OCI-LY3 (cell line): ENCODE results near the gene LSMEM2.

Experiments used
- EZH2phosphoT487 ChIP-seq: fragments of 200-600 bp; shearing (Covaris generic); IDR thresholded peaks from 2 replicates; pipeline ENCODE4 v1.6.1; 2018; ENCODE audit warnings: antibody characterized with exemption, mixed run types, low read depth
- TF ChIP-seq, protein P1 (sequence below): fragments of 200-600, 300-600 bp; sonication (generic); IDR thresholded peaks from 2 replicates; pipeline ENCODE4 v1.5.1; 2014; ENCODE audit warnings: antibody characterized with exemption, low read length, low read depth

DNA sequence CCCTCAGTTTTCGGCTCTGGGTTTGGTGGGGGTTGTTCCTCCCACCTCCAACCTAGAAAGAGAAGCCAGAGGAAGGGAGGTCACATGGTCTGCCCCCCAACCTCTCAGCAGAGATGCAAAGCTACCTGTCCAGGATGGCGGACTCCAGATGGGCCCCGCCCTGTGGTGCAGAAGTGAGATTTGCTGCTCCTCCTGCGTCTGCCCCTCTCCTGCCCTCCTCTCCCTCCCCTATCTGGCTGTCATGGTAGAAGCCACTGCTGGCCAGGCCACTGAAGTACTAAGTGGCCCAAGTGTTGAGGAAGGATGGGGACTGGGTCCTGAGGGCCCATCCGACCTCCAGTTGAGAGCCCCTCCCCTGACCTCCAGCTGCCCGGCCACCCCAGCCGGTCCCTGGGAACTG lies 12.1 kb upstream of the LSMEM2 start:
- TF ChIP-seq, protein P1, sequence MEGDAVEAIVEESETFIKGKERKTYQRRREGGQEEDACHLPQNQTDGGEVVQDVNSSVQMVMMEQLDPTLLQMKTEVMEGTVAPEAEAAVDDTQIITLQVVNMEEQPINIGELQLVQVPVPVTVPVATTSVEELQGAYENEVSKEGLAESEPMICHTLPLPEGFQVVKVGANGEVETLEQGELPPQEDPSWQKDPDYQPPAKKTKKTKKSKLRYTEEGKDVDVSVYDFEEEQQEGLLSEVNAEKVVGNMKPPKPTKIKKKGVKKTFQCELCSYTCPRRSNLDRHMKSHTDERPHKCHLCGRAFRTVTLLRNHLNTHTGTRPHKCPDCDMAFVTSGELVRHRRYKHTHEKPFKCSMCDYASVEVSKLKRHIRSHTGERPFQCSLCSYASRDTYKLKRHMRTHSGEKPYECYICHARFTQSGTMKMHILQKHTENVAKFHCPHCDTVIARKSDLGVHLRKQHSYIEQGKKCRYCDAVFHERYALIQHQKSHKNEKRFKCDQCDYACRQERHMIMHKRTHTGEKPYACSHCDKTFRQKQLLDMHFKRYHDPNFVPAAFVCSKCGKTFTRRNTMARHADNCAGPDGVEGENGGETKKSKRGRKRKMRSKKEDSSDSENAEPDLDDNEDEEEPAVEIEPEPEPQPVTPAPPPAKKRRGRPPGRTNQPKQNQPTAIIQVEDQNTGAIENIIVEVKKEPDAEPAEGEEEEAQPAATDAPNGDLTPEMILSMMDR, result no peak
- TF ChIP-seq EZH2phosphoT487, result no peak
